RWPE2 (cell line): ENCODE data around the gene CHD9NB.

Experiments
- ATAC-seq: fragments of 200-7000 bp; cut with Tn5 transposase; 3 replicates; pipeline ENCODE4 v1.9.1; 2021; ENCODE audit warnings: low read depth
- DNase-seq: peaks from one replicate; pipeline ENCODE4 v3.0.0-alpha.2; 2020; ENCODE audit warnings: low spot score
- H3K27ac ChIP-seq: fragments of 450-650 bp; 2 replicates; pipeline ENCODE4 v1.5.1; 2017; ENCODE audit warnings: mild to moderate bottlenecking; ENCODE audit not compliant: poor library complexity, severe bottlenecking
- H3K27me3 ChIP-seq: fragments of 250-450 bp; sonication (Bioruptor Pico); 2 replicates; pipeline ENCODE4 v1.5.1; 2021; ENCODE audit warnings: mild to moderate bottlenecking, moderate library complexity; ENCODE audit not compliant: insufficient read depth, poor library complexity, severe bottlenecking
- H3K36me3 ChIP-seq: fragments of 250-450 bp; sonication (Bioruptor Pico); 2 replicates; pipeline ENCODE4 v1.5.1; 2020; ENCODE audit warnings: low read depth, mild to moderate bottlenecking, moderate library complexity
- H3K4me1 ChIP-seq: fragments of 250-450 bp; sonication (Bioruptor Pico); 2 replicates; pipeline ENCODE4 v1.5.1; 2021; ENCODE audit warnings: mild to moderate bottlenecking, moderate library complexity; ENCODE audit not compliant: insufficient read depth, poor library complexity, severe bottlenecking
- H3K4me3 ChIP-seq: fragments of 250-450 bp; sonication (Bioruptor Pico); 2 replicates; pipeline ENCODE4 v1.5.1; 2021; ENCODE audit warnings: mild to moderate bottlenecking, moderate library complexity; ENCODE audit not compliant: severe bottlenecking
- H3K9me3 ChIP-seq: fragments of 250-450 bp; sonication (Bioruptor Pico); 2 replicates; pipeline ENCODE4 v1.5.1; 2021; ENCODE audit warnings: mild to moderate bottlenecking, moderate library complexity; ENCODE audit not compliant: severe bottlenecking
- CTCF ChIP-seq: fragments of 450-650 bp; IDR thresholded peaks from one replicate; pipeline ENCODE4 v1.5.1; 2017; ENCODE audit warnings: mild to moderate bottlenecking, moderate library complexity; ENCODE audit not compliant: poor library complexity, severe bottlenecking

Gene CHD9NB

GRCh38 chr16:52993179-52993578 is 59.5 kb downstream of the CHD9NB start:
- DNase-seq (no peak), ATAC-seq (no peak)
- no peaks in the 10 kb centered on the region for H3K9me3 ChIP-seq
- H3K36me3 ChIP-seq = no peaks in the 10 kb centered on the region
- H3K4me1 ChIP-seq = no peaks in the 10 kb centered on the region
- TF ChIP-seq CTCF = no peak
- H3K27ac ChIP-seq = no peak overlapping the region
- H3K4me3 ChIP-seq = no peak overlapping the region
- H3K27me3 ChIP-seq = no peaks in the 10 kb centered on the region

- Histone ChIP-seq H3K4me1 (no peaks in the 10 kb centered on the region), H3K27me3 (no peaks in the 10 kb centered on the region), H3K4me3 (no peak overlapping the region), H3K27ac (no peak overlapping the region), H3K9me3 (no peaks in the 10 kb centered on the region), H3K36me3 (no peaks in the 10 kb centered on the region)
- ATAC-seq (no peak), DNase-seq (no peak)
- TF ChIP-seq CTCF = no peak
Measured at GRCh38 chr16:52991572-52991971, 61.1 kb downstream of the CHD9NB start.
